ENCODE measurements around the gene RPAP2.

- TF ChIP-seq CTCF (IDR thresholded peaks at IDR 0.05) (no peak), POLR2A (IDR thresholded peaks at IDR 0.05) (no peak)
Observed at GRCh38 chr1:92356956-92357355, 58.1 kb downstream of the RPAP2 start.

Measured in Peyer's patch (tissue), 4 donors.